Nephron progenitor cell (in vitro differentiated cells): ENCODE results near the gene C17orf50.

ENCODE experiments used
- DNase-seq: peaks from one replicate; pipeline ENCODE4 v3.0.0; 2021
- H3K27ac Mint-ChIP-seq: 2 replicates; pipeline ENCODE4 v1.8.0; 2021; ENCODE audit warnings: mild to moderate bottlenecking, moderate library complexity, mixed read lengths
- H3K27me3 Mint-ChIP-seq: 2 replicates; pipeline ENCODE4 v1.8.0; 2021; ENCODE audit warnings: mild to moderate bottlenecking, low read depth, mixed read lengths; ENCODE audit not compliant: poor library complexity
- H3K36me3 Mint-ChIP-seq: 2 replicates; pipeline ENCODE4 v1.8.0; 2021; ENCODE audit warnings: low read depth, mixed read lengths
- H3K4me1 Mint-ChIP-seq: 2 replicates; pipeline ENCODE4 v1.8.0; 2021; ENCODE audit warnings: mixed read lengths
- H3K4me3 Mint-ChIP-seq: 2 replicates; pipeline ENCODE4 v1.8.0; 2021; ENCODE audit warnings: mild to moderate bottlenecking, moderate library complexity, mixed read lengths
- H3K9me3 Mint-ChIP-seq: 2 replicates; pipeline ENCODE4 v1.8.0; 2021; ENCODE audit warnings: mild to moderate bottlenecking, moderate library complexity, mixed read lengths
- TF ChIP-seq, protein P1 (sequence below): fragments of 200-600 bp; sonication (generic); IDR thresholded peaks from 2 replicates; pipeline ENCODE4 v1.5.0; 2021; ENCODE audit warnings: antibody characterized with exemption

Gene C17orf50

DNA sequence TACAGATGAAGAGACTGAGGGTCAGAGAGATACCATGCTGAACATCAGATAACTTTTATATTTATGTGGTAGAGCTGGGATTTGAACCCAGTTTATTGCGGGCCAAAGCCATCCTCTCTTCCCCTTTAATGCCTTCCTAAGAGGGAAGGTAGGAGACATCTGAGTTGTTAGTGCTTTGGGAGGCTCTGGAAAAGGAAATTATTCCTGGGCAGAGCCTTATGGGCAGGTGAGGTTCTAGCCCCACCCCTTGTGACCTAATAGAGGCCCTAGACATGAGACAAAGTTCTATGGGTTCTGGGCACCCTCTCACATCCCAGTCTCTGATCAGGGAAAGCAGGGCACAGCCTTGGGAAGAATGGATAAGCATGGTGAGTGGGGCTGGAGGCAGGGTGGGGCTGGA is at the start of gene C17orf50:
C17orf50 (plus strand) TSS at position 301 of the 400 bp plus-strand sequence; CDS start at position 356, 55 bp downstream.
- Mint-ChIP-seq H3K27ac (no peak within 1 kb of the TSS), H3K27me3 (peaks cover 14% of the 10 kb centered on the region), H3K9me3 (no peaks in the 10 kb centered on the region), H3K36me3 (no peaks in the 10 kb centered on the region), H3K4me1 (peaks cover 18% of the 10 kb centered on the region), H3K4me3 (no peak within 1 kb of the TSS)
- no peak for DNase-seq
- TF ChIP-seq, protein P1, sequence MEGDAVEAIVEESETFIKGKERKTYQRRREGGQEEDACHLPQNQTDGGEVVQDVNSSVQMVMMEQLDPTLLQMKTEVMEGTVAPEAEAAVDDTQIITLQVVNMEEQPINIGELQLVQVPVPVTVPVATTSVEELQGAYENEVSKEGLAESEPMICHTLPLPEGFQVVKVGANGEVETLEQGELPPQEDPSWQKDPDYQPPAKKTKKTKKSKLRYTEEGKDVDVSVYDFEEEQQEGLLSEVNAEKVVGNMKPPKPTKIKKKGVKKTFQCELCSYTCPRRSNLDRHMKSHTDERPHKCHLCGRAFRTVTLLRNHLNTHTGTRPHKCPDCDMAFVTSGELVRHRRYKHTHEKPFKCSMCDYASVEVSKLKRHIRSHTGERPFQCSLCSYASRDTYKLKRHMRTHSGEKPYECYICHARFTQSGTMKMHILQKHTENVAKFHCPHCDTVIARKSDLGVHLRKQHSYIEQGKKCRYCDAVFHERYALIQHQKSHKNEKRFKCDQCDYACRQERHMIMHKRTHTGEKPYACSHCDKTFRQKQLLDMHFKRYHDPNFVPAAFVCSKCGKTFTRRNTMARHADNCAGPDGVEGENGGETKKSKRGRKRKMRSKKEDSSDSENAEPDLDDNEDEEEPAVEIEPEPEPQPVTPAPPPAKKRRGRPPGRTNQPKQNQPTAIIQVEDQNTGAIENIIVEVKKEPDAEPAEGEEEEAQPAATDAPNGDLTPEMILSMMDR = no peak

DNA sequence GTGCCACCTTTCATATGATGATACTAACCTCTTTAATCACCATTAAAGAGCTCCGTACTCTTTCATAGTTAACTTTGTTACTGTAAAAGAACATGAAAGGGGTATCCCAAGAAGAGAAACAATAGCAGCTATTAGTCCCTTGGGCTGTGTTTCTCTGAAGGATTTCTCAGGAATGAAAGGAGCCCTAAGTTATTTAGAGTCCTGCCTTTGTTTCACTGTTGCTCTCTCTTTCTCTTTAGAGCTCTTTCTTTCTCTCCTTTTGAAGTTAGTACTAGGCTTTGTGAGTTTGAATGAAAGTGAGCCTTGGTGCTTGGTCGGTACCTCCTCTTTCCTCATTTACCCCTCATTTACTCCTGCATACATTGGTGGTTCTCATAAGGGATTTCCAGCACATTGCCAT is 49.7 kb upstream of the C17orf50 start:
- TF ChIP-seq, protein P1 = no peak
- DNase-seq = no peak
- H3K9me3 Mint-ChIP-seq = no peaks in the 10 kb centered on the region
- H3K4me1 Mint-ChIP-seq = peaks cover 11% of the 10 kb centered on the region
- no peak overlapping the region for H3K4me3 Mint-ChIP-seq
- no peaks in the 10 kb centered on the region for H3K27me3 Mint-ChIP-seq
- peaks cover 34% of the 10 kb centered on the region for H3K36me3 Mint-ChIP-seq
- peak overlapping the region; percentile 93 for H3K27ac Mint-ChIP-seq

DNA sequence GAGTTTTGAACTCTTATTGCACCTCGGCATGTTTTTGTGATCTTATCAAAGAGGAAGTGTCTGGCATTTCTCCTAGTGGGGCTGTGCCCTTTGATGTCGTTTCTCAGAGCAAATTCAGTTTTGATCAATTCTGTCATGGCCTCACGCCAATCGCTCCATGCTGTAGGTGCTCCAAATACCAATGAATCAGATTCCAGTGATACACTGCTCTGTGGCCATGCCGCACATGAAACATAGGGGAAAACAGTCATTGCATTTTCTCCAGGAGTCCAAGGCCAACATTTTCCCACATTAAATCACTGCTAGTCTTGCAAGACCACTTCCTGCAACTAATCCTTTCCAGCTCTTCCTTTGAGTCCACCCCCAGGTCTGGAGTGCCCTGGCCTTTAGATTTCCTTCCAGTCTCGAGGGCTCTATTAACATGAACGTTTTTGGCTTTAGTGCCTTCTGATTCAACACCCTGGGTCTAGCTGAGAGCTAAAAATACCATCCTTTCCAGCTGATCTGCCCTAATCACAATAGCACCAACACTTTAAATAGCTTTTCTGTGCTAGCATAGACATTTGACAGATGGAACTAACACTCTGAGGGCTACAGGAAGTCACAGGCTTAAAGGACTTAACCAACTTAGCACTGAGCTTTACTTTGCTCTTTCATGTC is 47.5 kb upstream of the C17orf50 start:
- H3K36me3 Mint-ChIP-seq = peaks cover 49% of the 10 kb centered on the region
- no peak overlapping the region for H3K27ac Mint-ChIP-seq
- TF ChIP-seq, protein P1 = no peak
- peaks cover 23% of the 10 kb centered on the region for H3K4me1 Mint-ChIP-seq
- H3K9me3 Mint-ChIP-seq = no peaks in the 10 kb centered on the region
- H3K4me3 Mint-ChIP-seq = no peak overlapping the region
- H3K27me3 Mint-ChIP-seq = no peaks in the 10 kb centered on the region
- DNase-seq = peak; percentile 24

DNA sequence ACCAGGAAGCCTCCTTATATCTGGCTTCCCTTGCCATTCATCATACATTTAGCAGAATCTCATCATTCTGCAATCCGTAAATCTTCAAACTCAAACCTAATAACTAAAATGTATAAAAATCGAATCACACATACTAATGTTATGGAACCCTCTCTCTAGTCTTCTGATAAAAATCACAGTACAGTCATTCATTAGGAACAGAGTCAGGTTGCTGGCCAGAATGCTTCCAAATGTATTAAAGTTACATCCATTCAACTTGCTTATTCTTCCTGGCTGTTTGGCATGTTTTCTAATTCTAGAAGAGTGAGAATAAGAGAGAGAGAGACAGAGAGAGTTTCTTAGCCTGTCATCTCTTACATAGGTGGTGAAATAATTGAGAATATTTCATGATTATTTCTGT is 45.7 kb upstream of the C17orf50 start:
- TF ChIP-seq, protein P1 = no peak
- Mint-ChIP-seq H3K27ac (no peak overlapping the region), H3K9me3 (no peaks in the 10 kb centered on the region), H3K36me3 (peaks cover 54% of the 10 kb centered on the region), H3K4me1 (peaks cover 29% of the 10 kb centered on the region), H3K27me3 (no peaks in the 10 kb centered on the region), H3K4me3 (no peak overlapping the region)
- DNase-seq = no peak

DNA sequence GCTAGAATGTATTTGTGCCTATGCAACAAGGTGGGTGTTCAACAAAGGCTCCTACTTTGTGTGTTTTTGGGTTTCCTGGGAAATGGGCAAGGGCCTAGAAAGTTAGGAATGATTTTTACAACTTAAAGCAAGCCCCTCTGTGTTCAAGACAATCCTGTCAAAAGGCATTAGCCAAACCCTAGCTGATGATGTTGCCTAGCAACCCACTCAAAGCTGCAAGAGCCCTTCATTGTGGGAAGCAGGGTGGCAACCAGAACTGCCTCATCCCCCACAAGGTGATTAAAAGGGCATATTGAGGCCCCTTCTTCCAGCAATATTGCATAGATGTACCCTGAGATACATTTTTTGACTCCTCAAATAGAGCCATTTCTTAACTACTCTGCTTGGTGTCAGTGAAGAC is 45.3 kb upstream of the C17orf50 start:
- Mint-ChIP-seq H3K9me3 (no peaks in the 10 kb centered on the region), H3K27me3 (no peaks in the 10 kb centered on the region), H3K36me3 (peaks cover 52% of the 10 kb centered on the region), H3K27ac (no peak overlapping the region), H3K4me3 (no peak overlapping the region), H3K4me1 (peaks cover 29% of the 10 kb centered on the region)
- TF ChIP-seq, protein P1 = no peak
- no peak for DNase-seq

DNA sequence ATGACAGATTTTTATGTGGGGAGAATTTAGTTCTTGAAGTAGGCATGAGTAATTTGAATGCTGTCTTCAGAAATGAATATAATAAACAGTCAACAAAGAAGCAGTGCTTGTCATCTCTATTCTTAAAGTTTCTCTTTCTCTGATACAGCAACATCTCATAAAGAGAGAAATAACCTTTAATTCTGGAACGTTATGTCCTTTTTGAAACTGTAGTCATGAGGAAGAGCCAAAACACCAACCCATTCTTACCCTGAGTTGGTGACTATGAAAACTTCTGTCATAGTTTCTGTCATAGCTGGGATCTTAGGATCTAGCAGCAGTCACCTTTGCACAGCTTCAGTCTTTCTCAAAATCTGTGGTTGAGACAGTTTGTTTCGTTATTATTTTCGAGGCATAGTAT is 44.5 kb upstream of the C17orf50 start:
- Mint-ChIP-seq H3K36me3 (peaks cover 49% of the 10 kb centered on the region), H3K4me3 (no peak overlapping the region), H3K4me1 (peaks cover 26% of the 10 kb centered on the region), H3K27me3 (no peaks in the 10 kb centered on the region), H3K27ac (no peak overlapping the region), H3K9me3 (no peaks in the 10 kb centered on the region)
- DNase-seq = no peak
- TF ChIP-seq, protein P1 = no peak
